Stimulated activated CD4-positive, alpha-beta T cell treated with anti-CD3 and anti-CD28 coated beads, Interleukin-15, amount 100 ng/mL, for 1 hour (primary cell): ENCODE results near the gene CFP.

ENCODE experiments used
- DNase-seq, 2 donors: peaks; one replicate each; pipeline ENCODE4 v3.0.0-alpha.2; 2020; ENCODE audit warnings: low read depth in 1 of 2, low spot score in 1 of 2

Gene CFP

DNA sequence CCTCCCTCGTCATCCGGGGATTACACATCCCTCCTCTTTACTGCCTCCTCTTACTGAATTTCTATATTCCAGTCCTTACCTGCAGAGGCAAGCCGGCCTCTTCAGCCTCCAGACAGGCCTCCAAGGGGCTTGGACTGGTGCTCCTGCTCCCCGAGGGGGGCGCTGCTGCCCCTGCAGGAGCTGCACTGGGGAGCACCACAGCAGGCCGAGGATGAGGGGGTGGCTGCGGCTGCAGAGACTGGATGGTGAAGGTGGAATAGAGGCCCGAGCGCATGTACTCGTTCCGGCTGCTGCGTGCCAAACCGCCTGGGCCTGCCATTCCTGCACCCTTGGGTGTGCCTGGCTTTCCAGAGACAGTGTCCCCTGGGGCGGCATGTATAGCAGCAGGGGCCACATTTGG, 9.1 kb upstream of the CFP start:
- DNase-seq = no peak

DNA sequence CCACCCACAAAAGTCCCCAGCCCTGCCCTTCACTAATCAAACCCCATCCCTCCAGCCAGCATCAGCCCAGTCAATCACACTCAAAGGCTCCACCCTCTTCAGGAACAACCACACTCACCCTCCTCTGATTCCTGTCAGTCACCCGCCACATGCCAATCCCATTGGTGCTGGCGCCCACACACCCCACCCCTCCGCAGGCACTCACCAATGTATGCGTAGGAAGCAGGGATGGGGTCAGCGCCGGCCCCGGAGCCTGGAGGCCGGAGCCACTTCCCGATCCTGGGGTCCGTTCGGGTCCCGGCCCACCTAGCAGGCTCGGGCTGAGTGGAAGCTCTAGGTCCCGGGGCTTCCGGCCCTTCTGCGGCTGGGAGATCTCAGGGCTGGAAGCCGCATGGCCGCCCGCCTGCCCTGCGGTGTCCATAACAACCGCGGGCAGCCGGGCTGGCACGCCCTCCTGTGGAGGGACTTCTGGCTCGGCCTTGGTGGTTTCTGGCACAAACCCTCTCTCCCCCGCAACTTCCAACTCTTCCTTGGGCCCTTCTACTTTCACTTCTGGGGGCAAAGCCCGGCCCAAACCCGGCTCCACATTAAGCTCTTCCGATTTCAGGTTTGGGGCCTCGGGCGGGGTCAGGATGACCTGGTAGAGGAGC, 7.9 kb upstream of the CFP start:
- DNase-seq = peak in 1 of 2 donors; percentile 20

DNA sequence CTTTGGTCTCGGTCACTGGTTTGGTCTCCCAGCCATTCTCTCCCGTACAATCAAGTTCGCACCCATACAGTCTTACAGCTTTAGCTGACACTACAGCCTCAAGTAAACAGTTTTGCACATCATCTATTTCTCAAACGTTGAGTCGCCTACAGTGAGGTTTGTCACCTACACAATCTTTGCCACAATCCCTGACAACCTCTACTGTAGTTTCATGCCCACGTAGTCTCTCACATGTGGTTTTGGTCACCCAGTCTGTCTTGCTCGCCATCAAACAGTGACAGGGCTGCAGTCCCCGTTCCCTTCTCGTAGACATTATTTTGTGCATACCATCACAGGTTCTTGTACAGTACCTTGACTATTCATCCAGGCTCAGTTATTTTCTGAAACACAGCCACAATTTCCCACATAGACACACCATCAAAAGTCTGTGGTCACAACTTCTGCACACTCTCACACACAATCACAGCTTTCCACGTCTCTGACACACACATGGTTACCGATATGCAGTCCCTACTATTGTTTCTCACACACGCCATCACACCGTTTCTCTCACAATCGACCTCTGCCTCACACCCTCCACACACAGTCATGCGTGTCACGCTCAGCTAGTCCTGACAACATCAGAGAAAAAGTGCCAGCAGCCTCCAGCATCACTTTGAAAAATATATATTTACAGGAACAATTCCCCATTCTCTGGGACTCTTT, 5.3 kb upstream of the CFP start:
- DNase-seq = no peak

DNA sequence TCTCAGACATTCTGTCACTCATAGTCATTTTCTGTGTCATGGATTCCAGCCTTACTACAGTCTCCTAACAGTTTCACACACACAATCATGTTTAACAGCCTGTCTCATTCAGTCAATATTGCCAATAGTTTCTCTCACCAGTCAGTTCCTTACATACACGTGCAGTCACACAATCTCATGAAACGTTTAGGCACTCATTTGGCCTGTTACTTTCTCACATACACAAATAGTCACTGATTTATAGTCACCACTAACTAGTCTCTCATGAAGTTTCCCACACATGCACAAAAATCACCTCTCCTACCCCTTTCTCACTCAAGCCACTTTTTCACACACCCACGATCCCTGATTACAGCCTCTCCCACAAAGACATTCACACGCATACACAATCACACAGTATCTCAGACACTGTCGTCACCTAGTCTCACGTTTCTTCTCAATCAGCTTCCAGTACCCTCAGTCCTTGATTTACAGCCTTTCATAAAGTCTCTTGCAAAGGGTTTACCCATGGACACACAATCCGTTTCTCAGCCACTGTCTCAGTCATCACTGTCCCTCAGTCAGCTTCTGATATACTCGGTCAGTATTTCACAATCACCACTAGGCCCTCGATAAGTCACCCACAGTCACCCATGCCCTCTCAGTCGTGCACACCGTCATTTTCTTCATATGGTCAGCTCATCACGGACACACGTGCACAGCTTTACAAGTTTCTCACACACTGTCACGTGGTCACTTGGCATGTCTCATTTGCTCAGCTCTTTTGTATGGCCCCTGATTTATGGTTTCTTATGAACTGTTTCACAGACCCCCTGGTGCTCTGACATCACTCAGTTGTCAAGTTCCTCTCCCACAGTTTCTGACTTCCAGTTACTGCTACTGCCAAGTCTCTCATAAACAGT, 4.2 kb upstream of the CFP start:
- no peak for DNase-seq

DNA sequence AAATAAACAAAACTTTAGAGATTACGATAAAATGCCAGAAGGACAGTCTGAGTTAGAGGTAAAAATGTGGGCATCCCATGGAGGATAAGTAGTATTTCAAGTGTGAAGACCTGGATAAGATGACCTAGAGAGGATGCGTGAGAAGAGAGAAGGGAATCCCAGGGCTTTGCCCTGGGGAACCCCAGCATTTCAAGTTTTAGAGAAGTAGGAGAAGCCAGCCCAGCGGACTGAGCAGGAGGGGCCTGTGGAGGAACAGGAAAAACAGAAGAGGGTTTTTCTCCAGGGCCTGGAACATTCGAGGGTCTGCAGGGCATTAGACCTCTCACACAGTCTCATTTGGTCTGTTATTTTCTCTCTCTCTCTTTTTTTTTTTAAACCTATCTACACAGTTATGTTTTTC, 2.9 kb upstream of the CFP start:
- no peak for DNase-seq

DNA sequence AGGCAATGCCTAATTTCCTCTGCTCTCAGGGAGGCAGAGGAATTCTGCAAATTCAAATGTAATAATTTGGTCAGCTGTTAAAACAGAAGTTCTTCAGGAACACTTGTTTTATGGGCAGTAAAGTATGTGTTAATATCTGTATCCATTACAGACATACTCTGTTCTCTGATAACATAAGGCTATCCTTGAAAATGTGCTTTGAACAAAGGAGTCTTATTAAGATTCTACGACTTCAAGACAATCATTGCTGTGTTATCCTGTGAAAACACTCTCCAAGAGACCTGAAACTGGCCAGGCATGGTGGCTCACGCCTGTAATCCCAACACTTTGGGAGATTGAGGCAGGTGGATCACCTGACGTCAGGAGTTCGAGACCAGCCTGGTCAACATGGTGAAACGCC, 1.9 kb upstream of the CFP start:
- no peak for DNase-seq

DNA sequence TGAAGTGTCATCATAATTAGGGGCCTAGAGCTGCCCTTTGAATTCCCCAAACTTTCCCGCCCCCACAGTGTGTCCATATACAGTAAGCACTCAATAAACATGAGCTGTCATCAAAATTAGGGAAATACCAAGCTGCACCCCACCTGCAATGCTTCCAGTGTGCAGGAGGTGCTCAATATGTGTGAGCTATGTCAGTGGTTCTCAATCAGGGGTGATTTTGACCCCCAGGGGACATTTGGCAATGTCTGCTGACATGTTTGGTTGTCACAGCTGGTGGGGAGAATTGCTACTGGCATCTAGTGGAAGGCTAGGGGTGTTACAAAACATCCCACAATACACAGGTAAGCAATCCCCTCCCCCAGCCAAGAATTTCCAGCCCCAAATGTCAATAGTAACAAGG, 748 bp downstream of the CFP start:
- no peak for DNase-seq

DNA sequence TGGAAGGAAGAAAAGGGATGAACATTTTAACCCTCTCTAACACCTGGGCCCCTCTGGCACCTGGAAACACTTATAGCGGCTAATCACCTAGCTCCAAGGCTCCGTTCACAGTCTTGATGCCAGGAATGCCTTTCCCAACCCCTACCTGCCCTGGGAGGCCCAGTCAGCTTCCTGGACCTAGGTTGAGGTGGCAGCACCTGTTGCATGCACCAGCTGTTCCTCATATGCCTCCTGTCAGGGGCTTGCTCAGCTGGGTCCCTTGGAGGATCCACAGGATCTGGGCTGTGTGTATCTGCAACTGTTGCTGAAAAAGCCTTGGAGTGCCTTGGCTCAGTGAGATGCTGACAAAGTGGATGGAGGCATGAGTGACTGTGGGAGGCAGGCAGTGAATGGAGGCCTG, 4.4 kb downstream of the CFP start:
- no peak for DNase-seq

DNA sequence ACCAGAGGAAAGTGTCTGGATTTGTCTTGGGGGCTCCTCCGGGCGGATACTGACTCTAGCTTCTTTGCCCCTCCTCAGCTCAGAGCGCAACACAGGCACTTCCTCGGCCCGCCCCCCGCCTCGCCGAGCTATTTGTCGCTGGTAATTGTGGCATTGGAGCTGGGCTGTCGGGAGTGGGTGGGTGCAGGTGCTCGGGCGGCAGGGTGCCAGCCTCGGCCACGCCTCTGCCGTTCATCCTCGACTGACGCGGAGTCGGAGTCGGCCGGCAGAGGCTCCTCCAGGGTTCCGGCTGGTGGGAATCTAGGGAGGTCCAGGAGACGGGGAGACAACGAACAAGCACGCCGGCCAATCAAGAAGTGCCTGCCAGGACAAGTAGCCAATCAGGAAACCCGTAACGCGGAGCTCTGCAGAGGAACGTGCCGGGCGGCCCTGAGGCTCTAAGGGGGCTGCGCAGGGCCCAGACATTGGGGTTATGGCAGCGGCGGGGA, 6.1 kb downstream of the CFP start:
- peak in 1 of 2 donors; percentile 14 for DNase-seq

DNA sequence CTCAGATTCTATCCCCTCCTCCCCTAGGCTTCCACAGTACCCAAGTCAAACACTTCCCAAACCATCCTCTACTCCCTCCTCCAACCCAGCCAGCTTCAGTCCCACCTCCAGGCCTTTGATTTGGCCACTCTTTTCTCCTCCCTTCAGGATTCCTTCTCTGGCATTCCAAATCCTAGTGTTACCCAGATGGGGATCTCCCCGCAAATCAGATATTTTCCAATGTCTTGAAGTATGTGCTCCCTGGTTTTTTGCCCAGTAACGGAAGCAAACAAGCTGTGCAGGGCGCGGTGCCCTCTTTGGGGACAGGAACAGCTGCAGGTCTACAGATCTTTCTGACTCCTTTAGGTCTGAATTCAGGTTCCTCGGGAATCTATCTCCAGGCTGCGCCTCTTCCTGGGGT, 7.9 kb downstream of the CFP start:
- DNase-seq = no peak

DNA sequence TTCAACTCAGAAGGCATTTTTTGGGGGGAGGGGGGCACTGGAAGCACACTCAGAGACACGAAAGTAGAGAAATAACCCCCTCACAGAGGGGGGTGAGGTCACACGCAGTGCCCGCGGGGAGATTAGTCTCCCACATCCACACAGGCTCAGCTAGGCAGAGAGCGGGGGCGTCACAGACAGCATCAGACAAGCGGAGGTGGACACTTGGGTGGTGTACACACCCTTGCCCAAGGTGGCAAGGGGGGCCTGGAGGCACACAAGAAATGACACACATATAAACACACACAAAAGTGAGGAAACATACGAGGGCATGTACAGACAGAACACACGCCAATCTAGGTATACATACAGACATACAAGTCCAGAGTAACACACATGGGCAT, 9.4 kb downstream of the CFP start:
- DNase-seq = no peak

DNA sequence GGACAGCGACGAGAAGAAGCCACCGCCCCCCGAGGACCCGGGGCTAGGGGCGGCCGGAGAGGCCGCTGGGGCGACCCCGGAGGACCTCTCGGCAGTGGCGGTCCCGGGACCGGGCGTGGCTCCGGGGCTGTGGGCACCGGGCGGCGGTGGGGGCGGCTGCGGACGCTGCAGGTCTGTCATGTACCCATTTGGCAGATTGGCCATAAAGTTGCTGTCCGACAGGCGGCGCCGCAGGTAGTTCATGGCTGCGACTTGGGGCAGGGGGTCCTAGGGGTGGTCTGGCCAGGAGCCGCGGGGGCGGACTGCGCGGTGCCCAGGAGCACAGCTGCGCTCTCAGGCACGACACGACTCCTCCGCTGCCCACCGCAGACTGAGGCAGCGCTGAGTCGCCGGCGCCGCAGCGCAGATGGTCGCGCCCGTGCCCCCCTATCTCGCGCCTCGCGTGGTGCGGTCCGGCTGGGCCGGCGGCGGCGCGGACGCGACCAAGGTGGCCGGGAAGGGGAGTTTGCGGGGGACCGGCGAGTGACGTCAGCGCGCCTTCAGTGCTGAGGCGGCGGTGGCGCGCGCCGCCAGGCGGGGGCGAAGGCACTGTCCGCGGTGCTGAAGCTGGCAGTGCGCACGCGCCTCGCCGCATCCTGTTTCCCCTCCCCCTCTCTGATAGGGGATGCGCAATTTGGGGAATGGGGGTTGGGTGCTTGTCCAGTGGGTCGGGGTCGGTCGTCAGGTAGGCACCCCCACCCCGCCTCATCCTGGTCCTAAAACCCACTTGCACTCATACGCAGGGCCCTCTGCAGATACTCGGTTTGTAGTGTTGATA, 10.0 kb downstream of the CFP start, which contains the start of gene SYN1:
TSS of gene SYN1 (minus strand) at position 372 of the 817 bp plus-strand sequence. CDS start at position 243, 129 bp downstream.
- DNase-seq = peak; percentile 59 to 68

DNA sequence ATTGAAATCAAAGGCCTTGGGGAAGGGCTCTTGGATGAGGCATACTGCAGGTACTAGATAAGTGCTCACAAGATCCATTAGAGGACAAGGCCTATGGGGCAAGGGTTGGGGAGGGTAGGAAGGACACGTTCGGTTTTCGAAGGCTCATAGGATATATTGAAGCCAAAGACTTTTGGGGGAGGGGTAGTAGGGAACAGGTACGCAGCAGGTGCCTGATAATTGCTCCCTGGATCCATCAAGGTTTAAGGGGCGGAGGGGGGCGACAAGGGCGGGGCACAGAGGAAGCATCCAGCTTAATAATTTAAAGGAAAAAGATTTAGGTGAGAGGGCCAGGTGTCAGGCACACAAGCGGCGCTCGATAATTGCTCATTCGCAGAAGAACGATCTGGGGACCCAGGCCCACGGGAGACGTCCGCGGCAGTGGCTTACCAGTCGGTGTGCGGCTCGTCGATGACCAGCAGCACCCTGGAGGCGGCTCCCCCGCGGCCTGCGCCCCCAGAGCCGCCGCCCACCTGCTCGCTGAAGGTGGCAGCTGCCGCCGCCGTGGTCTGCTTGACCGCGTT, 10.7 kb downstream of the CFP start:
- DNase-seq = no peak

DNA sequence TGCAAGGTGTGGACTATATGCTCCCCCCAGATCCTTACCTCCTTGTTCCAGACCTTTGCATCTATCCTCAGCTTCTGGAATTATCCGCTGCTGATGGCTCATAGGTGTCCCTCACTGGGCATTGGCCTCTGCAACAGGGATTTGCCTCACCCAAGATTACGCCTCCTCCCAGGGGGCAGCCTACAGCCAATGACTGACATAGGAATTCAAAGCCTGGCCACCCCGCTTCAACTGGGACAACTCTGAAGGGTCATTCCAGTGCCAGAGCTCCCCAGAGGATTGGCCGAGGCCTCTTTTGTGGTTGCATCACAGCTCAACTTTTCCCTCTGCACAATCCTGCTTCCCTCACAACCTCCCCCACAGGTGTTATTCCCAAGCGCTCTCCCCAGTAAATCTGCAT, 15.1 kb downstream of the CFP start:
- DNase-seq = no peak

DNA sequence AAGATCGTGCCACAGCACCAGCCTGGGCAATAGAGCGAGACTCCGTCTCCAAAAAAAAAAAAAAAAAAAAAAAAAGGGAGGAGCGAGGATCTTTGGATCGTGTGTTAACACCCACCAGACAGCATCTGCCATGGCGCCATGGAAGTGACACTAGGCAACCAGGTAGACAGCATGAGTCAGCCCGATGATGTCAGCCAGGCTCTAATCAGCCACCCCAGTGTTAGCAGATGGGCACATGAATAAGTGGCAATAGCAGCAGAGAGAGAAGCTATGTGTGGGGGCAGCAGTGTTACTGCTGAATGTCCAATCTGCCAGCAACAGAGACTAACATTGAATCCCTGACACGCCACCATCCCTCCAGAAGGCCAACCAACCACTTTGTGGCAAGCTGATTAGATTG, 16.6 kb downstream of the CFP start:
- DNase-seq = no peak

DNA sequence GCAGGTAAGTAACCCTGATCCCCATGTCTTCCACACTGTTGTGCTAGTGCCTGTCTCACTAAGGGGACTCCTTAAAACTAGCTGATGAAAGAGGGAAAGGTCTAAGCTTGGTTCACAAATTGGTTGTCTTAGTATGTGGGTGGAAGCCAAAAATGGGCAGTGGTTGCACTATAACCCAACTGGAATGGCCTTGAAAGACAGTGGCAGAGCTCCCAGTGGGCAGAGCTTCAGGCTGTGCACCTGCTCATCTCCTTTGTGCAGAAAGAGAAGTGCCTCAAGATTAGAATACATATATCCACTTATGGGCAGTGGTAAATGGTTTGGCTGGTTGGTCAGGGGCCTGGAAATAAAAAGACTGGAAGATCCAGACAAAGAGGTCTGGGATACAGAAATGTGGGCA, 17.3 kb downstream of the CFP start:
- no peak for DNase-seq

DNA sequence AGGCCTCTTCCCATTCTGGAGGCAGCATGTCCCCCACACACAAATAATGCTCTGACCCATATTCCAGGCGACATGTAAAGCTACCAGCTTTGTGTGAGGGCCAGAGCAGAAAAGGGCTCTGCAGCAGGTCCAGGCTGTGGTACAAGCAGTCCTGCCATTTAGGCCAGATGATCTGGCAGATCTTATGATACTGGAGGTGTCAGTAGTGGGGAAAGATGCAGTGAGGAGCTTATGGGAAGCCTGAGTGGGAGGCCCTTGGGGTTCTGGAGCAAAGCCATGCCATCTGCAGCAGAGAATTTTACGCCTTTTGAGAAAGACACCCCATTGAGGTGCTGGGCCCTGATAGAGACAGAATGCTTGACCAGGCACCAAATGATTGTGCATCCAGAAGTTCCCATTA, 17.8 kb downstream of the CFP start:
- no peak for DNase-seq

DNA sequence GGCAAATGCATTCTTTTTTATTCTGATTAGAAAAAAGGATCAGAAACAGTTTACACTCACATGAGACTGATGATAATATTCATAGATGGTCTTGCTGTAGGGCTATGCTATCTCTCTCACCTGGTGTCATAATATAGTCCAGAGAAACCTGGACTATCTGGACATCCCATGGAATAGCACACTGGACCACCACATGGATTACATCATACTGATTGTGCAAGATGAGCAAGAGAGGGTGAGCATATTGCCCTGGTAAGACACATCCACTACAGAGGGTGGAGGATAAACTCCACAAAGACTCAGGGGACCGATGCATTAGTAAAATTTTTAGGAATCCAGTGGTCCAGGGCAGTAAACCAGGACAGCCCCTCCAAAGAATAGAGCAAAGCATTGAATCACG, 18.2 kb downstream of the CFP start:
- DNase-seq = no peak

DNA sequence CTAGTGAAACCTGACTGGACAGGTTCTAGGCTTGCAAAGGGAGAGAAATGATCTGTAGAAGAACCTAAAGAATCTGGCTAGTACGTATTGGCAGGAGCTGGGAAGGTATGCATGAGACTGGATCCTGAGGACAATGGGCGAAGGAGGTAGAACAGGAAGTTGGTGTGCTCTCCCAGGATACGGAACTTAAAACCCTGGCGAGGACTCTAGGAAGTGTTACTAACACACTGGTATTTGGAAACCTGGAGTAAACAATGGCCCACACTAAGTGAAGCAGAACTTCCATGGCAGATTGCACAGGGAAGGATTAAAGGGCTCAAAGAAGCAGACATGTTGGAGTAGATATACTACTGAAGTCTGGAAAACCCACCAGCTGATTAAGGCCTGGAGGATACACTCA, 19.2 kb downstream of the CFP start:
- DNase-seq = no peak

DNA sequence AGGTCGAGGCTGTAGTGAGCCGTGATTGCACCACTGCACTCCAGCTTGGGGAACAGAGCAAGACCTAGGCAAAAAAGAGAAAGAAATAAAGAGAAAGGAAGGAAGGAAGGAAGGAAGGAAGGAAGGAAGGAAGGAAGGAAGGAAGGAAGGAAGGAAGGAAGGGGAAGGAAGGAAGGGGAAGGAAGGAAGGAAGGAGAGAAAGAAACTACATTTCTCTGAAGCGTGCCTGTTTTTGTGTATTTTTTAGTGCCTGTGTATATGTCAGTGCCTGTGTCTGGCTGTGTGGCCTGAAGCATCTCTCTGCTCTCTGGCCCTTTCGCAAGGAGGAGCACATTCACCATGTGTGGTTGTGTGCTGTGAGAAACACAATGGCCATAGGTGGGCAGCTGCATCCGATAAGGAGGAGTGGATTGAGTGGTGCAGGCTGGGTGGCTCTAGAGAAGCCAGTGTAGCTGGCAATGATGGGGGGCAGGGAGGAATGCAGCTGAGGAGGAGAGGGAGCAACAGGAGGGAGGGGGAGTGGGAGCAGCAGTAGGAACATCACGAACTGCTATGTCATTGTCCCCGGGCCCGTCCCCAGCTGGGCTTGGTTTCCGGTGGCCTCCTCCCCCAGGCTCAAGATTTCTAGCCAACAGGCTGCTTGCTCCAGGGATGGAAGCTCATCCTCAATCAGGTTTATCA, 21.5 kb downstream of the CFP start:
- no peak for DNase-seq
